Ishikawa (cell line): ENCODE results near the gene C2CD2.

Experiments used
- CEBPB ChIP-seq: IDR thresholded peaks from 2 replicates; pipeline ENCODE4 v1.6.1; 2012
- CREB1 ChIP-seq: IDR thresholded peaks from 2 replicates; pipeline ENCODE4 v1.6.1; 2012; ENCODE audit warnings: low read depth
- EGR1 ChIP-seq: IDR thresholded peaks from 2 replicates; pipeline ENCODE4 v1.6.1; 2012
- EP300 ChIP-seq: IDR thresholded peaks from 2 replicates; pipeline ENCODE4 v1.6.1; 2012; ENCODE audit warnings: borderline replicate concordance
- FOXM1 ChIP-seq: IDR thresholded peaks from 2 replicates; pipeline ENCODE4 v1.6.1; 2012; ENCODE audit warnings: low read depth, borderline replicate concordance
- NFIC ChIP-seq: IDR thresholded peaks from 2 replicates; pipeline ENCODE4 v1.6.1; 2012
- RAD21 ChIP-seq: IDR thresholded peaks from 2 replicates; pipeline ENCODE4 v1.6.1; 2012; ENCODE audit warnings: low read depth
- TAF1 ChIP-seq: IDR thresholded peaks from 2 replicates; pipeline ENCODE4 v1.6.1; 2012; ENCODE audit warnings: low read depth, mild to moderate bottlenecking
- TCF12 ChIP-seq: IDR thresholded peaks from 2 replicates; pipeline ENCODE4 v1.6.1; 2012; ENCODE audit warnings: low read depth
- TEAD4 ChIP-seq: IDR thresholded peaks from 2 replicates; pipeline ENCODE4 v1.6.1; 2012
- YY1 ChIP-seq: IDR thresholded peaks from 2 replicates; pipeline ENCODE4 v1.6.1; 2012; ENCODE audit warnings: low read depth
- ZBTB7A ChIP-seq: IDR thresholded peaks from 2 replicates; pipeline ENCODE4 v1.6.1; 2012; ENCODE audit warnings: low read depth
- TF ChIP-seq, protein P1 (sequence below): IDR thresholded peaks from 2 replicates; pipeline ENCODE4 v1.6.1; 2012
- TF ChIP-seq, protein P2 (sequence below): IDR thresholded peaks from 2 replicates; pipeline ENCODE4 v1.6.1; 2012; ENCODE audit warnings: low read depth, mild to moderate bottlenecking
- TF ChIP-seq, protein P3 (sequence below): IDR thresholded peaks from 2 replicates; pipeline ENCODE4 v1.6.1; 2012

Gene C2CD2

DNA sequence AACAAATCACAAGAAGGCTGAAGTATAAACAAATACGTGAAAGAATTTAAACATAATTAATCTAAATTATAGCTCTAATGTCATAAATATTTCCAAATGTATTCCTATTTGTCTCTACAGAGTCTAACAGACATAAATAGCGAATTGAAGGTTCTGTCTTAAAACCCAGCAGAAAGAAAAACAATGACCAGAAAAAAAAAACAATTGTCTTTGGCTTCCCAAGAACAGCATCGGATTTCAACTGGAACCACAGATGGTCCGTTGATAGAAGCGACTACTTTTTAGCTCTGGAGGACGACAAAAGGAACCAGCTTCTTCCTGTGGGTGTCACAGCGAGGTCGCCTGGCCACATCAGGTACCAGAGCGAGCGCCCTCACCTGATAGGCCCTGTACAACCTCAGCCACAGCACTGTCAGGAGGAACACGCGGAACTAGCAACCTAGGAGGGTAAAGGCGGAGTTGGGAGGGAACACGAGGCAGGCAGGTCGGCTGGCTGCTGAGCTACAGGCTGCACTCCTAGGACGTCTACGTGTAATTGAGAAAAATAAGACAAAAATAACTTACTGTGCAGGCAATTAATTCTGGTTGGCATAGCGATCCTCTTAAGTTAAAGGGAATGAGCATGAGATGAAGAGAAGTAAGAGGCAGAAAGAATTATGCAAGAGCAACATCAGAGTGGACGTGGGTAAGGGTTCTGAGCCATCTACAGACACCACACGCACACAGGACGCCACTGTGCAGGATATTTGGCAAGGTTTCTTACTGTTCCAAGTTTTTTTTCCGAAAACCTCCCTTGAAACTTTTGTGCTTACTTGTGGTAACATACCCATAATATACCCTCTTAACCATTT lies 58.0 kb downstream of the C2CD2 start:
- TF ChIP-seq, protein P1, sequence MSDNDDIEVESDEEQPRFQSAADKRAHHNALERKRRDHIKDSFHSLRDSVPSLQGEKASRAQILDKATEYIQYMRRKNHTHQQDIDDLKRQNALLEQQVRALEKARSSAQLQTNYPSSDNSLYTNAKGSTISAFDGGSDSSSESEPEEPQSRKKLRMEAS, result no peak
- TF ChIP-seq CREB1 (no peak), RAD21 (no peak), EP300 (no peak), FOXM1 (no peak), ZBTB7A (no peak), TEAD4 (no peak)
- TF ChIP-seq, protein P2, sequence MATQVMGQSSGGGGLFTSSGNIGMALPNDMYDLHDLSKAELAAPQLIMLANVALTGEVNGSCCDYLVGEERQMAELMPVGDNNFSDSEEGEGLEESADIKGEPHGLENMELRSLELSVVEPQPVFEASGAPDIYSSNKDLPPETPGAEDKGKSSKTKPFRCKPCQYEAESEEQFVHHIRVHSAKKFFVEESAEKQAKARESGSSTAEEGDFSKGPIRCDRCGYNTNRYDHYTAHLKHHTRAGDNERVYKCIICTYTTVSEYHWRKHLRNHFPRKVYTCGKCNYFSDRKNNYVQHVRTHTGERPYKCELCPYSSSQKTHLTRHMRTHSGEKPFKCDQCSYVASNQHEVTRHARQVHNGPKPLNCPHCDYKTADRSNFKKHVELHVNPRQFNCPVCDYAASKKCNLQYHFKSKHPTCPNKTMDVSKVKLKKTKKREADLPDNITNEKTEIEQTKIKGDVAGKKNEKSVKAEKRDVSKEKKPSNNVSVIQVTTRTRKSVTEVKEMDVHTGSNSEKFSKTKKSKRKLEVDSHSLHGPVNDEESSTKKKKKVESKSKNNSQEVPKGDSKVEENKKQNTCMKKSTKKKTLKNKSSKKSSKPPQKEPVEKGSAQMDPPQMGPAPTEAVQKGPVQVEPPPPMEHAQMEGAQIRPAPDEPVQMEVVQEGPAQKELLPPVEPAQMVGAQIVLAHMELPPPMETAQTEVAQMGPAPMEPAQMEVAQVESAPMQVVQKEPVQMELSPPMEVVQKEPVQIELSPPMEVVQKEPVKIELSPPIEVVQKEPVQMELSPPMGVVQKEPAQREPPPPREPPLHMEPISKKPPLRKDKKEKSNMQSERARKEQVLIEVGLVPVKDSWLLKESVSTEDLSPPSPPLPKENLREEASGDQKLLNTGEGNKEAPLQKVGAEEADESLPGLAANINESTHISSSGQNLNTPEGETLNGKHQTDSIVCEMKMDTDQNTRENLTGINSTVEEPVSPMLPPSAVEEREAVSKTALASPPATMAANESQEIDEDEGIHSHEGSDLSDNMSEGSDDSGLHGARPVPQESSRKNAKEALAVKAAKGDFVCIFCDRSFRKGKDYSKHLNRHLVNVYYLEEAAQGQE, result no peak
- TF ChIP-seq, protein P3, sequence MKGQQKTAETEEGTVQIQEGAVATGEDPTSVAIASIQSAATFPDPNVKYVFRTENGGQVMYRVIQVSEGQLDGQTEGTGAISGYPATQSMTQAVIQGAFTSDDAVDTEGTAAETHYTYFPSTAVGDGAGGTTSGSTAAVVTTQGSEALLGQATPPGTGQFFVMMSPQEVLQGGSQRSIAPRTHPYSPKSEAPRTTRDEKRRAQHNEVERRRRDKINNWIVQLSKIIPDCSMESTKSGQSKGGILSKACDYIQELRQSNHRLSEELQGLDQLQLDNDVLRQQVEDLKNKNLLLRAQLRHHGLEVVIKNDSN, result no peak

DNA sequence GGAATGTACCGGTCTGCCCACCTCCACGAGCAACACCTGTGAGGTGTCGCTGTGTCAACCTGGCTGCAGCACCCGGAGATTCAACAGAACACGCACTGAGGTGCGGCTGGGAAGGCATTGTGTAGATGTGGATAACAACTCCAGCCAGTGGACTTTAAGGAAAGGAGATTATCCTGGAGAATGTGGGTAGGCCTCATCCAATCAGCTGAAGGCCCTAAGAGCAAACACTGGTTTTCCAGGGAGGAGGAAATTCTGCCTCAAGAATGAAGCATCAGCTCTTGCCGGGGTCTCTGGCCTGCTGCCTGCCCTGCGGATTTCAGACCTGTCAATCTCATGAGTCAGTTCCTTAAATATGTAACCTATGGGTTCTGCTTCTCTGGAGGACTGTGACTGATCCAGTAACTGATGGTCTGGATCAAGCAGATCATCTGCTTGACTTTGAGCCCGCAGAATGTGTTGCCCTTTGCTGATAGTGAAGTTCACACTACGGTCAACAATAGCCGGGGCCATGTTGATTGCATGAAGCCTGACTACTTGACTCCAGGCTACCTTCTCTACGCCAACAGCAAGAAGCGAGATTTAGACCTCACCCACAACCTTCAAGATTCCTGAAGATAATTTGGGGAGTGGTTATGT lies 58.8 kb downstream of the C2CD2 start:
- no peak for TF ChIP-seq EP300
- TF ChIP-seq NFIC, result no peak
- TF ChIP-seq TCF12, result no peak
- TF ChIP-seq ZBTB7A, result no peak
- no peak for TF ChIP-seq EGR1
- TF ChIP-seq YY1, result no peak
- TF ChIP-seq, protein P3, result no peak
- TF ChIP-seq, protein P2, result no peak
- TF ChIP-seq TEAD4, result no peak
- TF ChIP-seq CEBPB, result no peak

DNA sequence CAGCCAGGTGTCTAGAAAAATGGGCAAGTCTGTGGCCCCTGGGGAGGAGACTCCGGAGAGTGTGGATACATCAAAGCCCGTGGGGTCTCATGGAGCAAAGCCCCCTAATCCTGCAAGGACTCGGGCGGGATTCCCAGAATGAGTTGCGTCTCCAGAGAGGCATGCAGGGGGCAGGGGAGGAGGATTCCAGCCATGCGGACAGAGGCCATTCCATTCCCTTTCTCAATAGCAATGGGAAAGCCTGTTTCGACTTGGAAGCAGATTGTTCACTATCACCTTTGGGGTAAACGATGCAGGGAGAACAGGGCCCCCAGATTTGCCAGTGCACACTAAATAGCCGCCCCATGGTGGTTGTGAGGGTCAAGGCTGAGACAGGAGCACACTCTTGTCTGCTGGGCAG lies 59.3 kb downstream of the C2CD2 start:
- TF ChIP-seq, protein P1, result no peak
- TF ChIP-seq TCF12 (no peak), EP300 (no peak)
- TF ChIP-seq, protein P2, result no peak

DNA sequence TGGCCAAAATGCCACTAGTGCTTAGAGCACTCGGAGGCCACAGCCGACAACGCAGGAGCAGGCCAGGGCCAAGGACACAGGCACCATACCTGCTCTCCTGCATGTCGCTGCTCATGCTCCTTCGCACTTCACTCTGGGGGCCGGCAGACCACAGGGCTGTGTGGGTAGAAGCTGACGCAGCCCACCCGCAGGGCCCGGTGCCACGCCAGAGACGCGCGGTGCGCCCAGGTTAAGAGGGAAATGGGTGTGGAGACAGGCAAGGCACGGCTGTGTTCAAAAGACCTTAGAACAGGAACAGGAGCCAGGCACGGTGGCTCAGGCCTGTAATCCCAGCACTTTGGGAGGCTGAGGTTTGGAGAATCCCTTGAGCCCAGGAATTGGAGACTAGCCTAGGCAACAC lies 61.1 kb downstream of the C2CD2 start:
- TF ChIP-seq CEBPB (no peak), TAF1 (no peak), EP300 (no peak), CREB1 (no peak), ZBTB7A (no peak), YY1 (no peak), EGR1 (no peak), TEAD4 (no peak), RAD21 (no peak), NFIC (no peak), TCF12 (no peak), FOXM1 (no peak)
- TF ChIP-seq, protein P1, result no peak
- TF ChIP-seq, protein P2, result no peak
- TF ChIP-seq, protein P3, result no peak
